Bronchial epithelial cell (primary cell): ENCODE data around the gene RNASEH1. TPM values are rescaled to one million over a fixed set of nuclear protein-coding genes. Genes with fewer than 3 reads are reported as not detected.
"Not testable (repeated sequence)": the region's sequence is repeated elsewhere in the genome, so short reads cannot be mapped to it uniquely, and the experiment has no call there.

Source experiments
- DNase-seq: peaks from one replicate; pipeline ENCODE4 v3.0.0-alpha.2; 2010; ENCODE audit warnings: low read depth
- FAIRE-seq: peaks from 2 replicates; lab custom pipeline; 2011; peaks lifted over from hg19 to GRCh38; lab: Jason Lieb, UNC
- H3K27me3 ChIP-seq: 2 replicates; pipeline ENCODE4 v1.5.1; 2011; ENCODE audit warnings: low read length; ENCODE audit not compliant: control insufficient read depth, insufficient read depth
- H3K36me3 ChIP-seq: 2 replicates; pipeline ENCODE4 v1.5.1; 2011; ENCODE audit warnings: low read length; ENCODE audit not compliant: control insufficient read depth, insufficient read depth
- H3K4me3 ChIP-seq: 2 replicates; pipeline ENCODE4 v1.5.1; 2011; ENCODE audit warnings: mild to moderate bottlenecking, low read depth, low read length, control low read depth
- CTCF ChIP-seq: IDR thresholded peaks from 2 replicates; pipeline ENCODE4 v1.5.1; 2011; ENCODE audit warnings: mild to moderate bottlenecking, moderate library complexity, low read length, control low read depth, inconsistent platforms; ENCODE audit not compliant: insufficient read depth, severe bottlenecking
- total RNA-seq: library from RNA; depleted of rRNA; stranded (reverse); fragments of >200 nt; gene quantifications from 2 replicates; pipeline ENCODE4 v1.2.1, GENCODE V29; 2014

RNASEH1 gene
- total RNA-seq, 1 donor from 2014 or later = 51.9 TPM

GRCh38 chr2:3517948-3518495, 40.1 kb downstream of the RNASEH1 start:
- FAIRE-seq (no peak), DNase-seq (peak; percentile 15)
- Histone ChIP-seq H3K36me3 (no peaks in the 10 kb centered on the region), H3K4me3 (peak overlapping the region; percentile 88), H3K27me3 (no peaks in the 10 kb centered on the region)
- no peak for TF ChIP-seq CTCF

- H3K36me3 ChIP-seq = peaks cover 5% of the 10 kb centered on the region
- H3K4me3 ChIP-seq = no peak overlapping the region
- FAIRE-seq = no peak
- no peaks in the 10 kb centered on the region for H3K27me3 ChIP-seq
- no peak for DNase-seq
- no peak for TF ChIP-seq CTCF
Observed at GRCh38 chr2:3516831-3517230, 41.3 kb downstream of the RNASEH1 start.

- DNase-seq, FAIRE-seq: not testable (repeated sequence)
Observed at GRCh38 chr2:3515438-3515837, 42.7 kb downstream of the RNASEH1 start.

GRCh38 chr2:3513026-3513810, 44.9 kb downstream of the RNASEH1 start:
- FAIRE-seq = no peak
- Histone ChIP-seq H3K4me3 (no peak overlapping the region), H3K27me3 (no peaks in the 10 kb centered on the region), H3K36me3 (peaks cover 6% of the 10 kb centered on the region)
- DNase-seq = no peak
- TF ChIP-seq CTCF = no peak

More at GRCh38 chr2:3515438-3515837, 42.7 kb downstream of the RNASEH1 start:
- H3K27me3 ChIP-seq, H3K4me3 ChIP-seq, H3K36me3 ChIP-seq: not testable (repeated sequence)

GRCh38 chr2:3512086-3512485, 46.0 kb downstream of the RNASEH1 start:
- H3K4me3 ChIP-seq = no peak overlapping the region
- no peaks in the 10 kb centered on the region for H3K27me3 ChIP-seq
- no peak for DNase-seq
- no peak for TF ChIP-seq CTCF
- no peak for FAIRE-seq
- peaks cover 6% of the 10 kb centered on the region for H3K36me3 ChIP-seq

GRCh38 chr2:3505771-3506170, 52.4 kb downstream of the RNASEH1 start:
- H3K36me3 ChIP-seq = peaks cover 3% of the 10 kb centered on the region
- no peak for FAIRE-seq
- H3K4me3 ChIP-seq = no peak overlapping the region
- no peak for DNase-seq
- TF ChIP-seq CTCF = no peak
- H3K27me3 ChIP-seq = no peaks in the 10 kb centered on the region
